ENCODE data around the gene MIOX.

MIOX gene

DNA sequence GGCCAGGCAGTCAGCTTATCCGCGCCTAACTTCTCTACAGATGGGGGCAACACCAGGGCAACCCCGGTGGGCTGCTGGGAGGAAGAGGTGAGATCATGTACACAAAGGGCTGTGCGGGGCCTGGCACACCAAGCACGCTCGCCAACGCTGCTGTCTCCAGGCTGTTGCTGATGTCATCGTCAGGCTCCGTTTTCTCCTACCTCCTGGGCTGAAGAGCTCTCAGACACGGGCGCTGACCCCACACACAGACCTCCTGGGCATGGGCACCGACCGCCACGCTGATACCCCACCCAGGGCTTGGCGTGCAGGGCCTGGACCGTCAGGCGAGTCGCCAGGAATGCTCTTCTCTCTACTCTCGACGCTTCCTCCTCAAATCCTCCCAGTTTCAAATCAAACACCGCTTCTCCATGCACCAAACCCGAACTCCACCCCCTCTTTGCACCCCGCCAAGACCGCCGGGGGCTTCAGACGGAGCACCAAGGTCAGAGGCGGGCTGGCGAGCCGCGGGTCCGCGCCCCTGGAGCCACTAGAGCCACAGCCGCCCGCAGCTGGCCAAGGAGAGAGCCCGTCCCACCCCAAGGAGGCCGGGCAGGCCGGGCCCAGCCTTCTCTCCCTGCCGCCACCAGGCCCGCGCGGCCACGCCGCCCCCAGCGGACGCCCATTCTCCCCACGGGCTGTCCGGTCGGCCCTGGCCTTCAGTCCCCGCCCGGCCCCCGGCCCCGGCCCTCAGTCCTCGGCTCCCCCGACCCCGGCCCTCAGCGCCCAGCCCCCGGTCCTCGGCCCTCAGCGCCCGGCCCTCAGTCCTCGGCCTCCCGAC lies 12.6 kb upstream of the MIOX start:
- DNase-seq: peak; percentile 45 to 51

DNA sequence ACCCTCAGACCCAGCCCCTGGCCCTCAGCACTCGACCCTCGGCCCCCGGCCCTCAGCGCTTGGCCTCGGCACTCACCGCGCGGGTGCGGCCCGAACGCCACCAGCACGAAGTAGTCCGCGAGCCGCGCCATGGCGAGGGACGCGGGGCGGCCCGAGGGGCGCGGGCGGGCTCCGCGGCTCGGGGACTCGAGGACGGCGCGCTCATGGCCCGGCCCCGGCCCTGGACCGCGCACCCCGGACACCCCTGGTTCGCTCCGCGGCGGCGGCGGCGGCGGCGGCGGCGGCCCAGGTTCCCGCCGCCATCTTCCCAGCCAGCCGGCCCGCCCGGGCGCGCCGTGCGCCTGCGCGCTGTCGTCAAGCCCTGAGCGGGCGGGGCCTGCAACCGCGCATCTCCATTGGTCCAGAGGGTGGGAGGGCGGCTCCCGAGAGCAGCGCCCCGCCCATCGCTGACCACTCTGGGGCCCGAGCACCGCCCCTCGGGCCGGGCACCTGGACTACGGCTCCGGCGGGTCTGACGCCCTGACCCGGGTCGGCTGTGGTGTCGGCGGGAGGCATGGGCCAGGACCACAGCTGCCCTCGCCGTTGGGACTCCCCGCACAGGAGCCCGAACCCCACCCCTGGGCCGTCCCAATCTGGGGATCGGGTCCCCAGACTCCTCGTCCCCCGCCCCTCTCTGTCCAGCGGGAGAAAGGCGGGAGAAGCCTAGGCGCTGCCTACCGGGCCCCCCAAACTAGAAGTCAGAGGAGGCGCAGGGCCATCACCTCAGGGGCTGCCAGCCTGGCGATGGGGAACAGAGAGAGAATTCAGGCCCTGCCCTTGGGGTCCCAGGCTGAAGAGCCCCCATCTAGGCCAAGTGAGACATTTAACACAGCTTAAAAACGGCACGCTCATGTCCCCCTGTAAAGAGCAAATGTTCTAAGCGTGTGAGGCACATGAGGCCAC lies 11.7 kb upstream of the MIOX start, which contains the start of gene SBF1:
SBF1 (minus strand) TSS at position 326 of the 942 bp plus-strand sequence; CDS start at position 131, 195 bp downstream.
- peak; percentile 91 to 92 for DNase-seq

DNA sequence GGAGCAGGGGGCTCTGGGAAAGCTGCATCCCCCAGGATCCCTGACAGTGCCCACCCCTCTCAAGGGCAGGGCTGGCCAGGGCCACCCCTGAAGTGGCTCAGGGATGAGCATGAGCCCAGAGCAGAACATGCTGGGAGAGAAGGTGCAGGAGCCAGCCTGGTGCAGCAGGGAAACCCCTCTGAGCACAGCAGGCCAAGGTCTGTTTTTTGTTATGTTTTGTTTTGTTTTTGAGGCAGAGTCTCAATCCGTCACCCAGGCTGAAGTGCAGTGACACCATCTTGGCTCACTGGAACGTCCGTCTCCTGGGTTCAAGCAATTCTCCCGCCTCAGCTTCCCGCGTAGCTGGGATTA lies 11.0 kb upstream of the MIOX start:
- no peak for DNase-seq

DNA sequence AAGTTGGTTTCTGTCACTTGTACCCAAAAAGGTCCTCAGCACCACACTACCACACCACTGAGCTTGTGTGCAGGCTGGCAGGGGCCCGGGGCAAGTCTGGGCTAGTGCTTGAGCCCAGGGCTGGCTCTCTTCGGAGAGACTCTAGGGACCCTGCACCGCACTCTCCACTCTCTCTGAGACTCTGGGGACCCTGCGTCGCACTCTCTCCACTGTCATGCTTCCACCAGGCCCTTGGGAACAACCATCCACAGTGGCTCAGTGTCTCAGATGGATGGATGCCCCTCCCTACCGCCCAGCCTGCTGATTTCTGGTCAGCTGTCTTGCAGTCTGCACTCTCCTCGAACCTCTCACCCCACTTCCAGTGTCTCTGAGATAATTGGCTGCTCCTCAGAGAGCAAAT lies 9.8 kb upstream of the MIOX start:
- no peak for DNase-seq

DNA sequence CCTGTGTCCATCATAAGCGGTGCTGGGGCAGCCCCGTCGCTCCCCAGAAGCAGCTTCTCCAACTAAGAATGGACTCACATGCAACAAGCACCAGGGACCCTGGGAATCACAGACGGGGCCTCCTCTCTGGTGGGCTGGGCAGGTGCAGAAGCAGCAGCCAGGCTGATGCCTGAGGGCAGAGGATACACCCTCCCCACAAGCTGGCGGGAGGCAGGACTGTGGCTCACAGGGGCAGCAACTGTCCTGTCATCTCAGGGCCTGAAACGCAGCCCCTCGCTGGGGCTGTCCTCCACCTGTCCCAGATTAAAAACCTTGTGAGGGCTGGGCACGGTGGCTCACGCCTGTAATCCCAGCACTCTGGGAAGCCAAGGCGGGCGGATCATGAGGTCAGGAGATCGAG lies 8.7 kb upstream of the MIOX start:
- no peak for DNase-seq

DNA sequence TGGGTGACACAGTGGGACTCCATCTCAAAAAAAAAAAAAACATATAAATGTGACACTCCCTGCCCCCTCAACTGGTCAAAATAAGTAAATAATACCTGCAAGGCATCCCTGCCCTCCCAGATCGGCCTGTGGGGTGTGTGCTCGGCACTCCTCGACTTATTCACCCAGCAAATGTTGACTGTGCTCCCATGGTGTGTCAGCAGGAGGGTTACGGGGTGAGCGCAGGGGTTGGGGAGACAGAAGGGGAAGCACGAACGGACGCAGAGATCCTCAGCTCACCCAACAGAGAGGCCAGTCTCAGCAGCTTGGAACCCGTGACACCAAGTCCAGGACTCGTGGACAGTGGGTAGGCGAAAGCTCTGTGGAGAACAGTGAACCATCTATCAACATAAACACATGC lies 6.9 kb upstream of the MIOX start:
- no peak for DNase-seq

DNA sequence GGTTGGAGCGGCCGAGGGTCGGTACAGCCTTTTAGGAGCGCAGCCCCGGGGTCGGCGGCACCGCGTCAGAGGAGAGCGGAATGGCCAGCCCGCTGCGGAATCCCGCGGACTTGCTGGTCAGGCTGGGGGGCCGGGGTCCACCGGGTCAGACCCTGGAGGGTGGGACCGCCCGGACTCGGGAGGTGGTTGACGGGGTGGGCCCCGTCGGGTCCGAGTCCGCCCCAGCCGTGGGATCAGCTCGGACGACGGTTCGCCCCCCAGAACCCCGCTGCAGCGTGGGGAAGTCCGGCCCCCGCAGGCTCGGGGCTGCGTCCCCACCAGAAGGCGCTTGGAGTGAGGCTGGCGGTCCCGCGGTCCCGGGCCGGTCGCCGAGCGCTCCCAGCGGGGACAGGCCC lies 5.6 kb upstream of the MIOX start:
- DNase-seq: no peak

DNA sequence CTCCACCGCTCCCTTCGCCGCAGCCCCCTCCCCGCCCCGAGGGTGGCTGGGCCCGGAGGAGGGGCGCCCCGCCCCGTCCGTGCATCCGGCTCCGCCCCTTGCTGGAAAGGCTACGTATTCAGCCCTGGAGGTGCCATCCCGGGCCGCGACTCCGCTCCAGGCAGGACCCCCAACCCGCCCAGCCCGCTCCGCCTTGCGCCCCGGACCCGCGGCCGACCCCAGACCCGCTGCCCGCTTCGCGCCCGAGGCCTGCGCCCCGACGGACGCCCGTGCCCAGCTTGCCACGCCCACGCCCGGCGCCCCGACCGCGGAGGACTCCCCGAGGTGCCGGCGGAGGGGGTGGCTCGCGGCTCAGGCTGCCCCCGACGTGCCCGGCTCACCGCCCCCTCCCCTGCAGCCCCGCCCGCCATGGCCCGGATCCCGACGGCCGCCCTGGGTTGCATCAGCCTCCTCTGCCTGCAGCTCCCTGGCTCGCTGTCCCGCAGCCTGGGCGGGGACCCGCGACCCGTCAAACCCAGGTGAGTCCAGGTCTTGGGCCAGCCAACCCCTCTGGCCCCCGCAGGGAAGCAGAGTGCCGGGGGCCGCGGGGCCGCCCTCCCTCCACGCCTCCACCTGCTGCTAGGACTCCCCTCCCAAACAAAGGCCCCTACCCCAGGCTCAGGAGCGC lies 5.1 kb upstream of the MIOX start, which contains the start of gene ADM2:
ADM2 (plus strand) TSS at position 104 of the 667 bp plus-strand sequence; CDS start at position 409, 305 bp downstream.
- DNase-seq: peak; percentile 74 to 77

DNA sequence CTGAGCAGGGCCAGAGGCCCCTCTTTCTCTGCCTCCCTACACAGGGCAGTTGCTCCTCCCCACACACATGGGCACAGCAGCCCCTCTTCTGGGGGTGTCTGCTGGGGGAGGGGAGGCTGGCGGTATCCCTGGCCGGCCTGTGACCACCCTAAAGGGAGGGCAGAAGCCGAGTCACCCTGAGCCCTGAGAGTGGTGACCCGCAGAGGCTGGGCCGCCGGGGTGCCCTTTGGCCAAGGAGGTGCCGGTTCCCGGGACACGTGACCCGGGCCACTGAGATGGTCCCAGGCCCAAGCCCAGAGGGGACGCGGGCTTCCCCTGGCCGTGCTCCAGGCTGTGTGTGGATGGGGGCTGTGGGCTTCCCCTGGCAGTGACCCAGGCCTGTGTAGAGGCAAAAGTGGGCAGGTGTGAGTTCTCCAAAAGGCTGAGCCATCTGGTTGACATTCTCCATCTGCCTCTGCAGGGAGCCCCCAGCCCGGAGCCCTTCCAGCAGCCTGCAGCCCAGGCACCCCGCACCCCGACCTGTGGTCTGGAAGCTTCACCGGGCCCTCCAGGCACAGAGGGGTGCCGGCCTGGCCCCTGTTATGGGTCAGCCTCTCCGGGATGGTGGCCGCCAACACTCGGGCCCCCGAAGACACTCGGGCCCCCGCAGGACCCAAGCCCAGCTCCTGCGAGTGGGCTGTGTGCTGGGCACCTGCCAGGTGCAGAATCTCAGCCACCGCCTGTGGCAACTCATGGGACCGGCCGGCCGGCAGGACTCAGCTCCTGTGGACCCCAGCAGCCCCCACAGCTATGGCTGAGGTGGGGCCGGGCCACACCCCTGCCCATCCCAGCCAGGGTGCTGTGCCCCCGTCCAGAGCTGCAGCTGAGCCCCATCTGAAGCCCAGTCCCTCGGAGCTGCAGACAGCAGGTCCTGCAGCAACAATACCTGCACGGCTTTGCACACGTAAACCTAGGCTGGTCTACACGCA lies 4.3 kb upstream of the MIOX start:
- no peak for DNase-seq

DNA sequence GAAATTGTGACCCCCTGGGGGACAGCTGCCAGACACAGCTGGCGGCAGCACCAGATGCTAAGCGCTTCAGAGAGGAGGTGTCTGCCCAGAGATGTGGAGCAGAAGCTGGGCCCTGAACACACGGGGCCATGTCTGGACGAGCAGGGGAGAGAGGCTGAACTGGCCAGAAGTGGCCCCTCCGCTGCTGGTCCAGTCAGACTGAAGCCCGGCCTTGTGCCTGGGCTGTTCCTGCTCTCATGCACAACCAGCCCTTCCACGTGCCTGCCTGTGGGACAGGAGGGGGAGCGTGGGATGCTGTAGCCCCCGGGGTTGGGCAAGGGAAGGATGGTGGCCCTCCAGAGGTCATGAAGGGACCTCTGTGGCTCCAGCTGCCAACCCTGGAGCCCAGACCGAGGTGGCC lies 3.6 kb upstream of the MIOX start:
- DNase-seq: no peak

DNA sequence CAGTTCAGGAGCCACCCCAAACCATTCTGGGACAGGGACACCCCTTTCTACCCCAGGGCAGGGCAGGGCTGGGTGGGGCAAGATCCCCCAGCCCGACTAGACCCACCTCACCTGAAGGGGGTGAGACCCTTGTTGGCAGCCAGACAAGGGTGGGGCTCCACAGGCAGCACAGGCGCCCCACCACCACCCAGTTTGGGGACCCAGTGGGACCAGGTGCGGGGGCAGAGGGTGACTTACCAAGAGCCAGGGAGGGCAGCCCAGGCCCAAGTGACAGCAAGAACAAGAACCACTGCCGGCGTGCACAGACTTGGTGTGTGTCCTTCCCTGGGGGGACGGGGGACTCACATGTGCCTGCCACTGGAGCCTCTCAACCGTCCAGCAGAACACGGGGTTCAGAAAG lies 3.1 kb upstream of the MIOX start:
- DNase-seq: no peak

DNA sequence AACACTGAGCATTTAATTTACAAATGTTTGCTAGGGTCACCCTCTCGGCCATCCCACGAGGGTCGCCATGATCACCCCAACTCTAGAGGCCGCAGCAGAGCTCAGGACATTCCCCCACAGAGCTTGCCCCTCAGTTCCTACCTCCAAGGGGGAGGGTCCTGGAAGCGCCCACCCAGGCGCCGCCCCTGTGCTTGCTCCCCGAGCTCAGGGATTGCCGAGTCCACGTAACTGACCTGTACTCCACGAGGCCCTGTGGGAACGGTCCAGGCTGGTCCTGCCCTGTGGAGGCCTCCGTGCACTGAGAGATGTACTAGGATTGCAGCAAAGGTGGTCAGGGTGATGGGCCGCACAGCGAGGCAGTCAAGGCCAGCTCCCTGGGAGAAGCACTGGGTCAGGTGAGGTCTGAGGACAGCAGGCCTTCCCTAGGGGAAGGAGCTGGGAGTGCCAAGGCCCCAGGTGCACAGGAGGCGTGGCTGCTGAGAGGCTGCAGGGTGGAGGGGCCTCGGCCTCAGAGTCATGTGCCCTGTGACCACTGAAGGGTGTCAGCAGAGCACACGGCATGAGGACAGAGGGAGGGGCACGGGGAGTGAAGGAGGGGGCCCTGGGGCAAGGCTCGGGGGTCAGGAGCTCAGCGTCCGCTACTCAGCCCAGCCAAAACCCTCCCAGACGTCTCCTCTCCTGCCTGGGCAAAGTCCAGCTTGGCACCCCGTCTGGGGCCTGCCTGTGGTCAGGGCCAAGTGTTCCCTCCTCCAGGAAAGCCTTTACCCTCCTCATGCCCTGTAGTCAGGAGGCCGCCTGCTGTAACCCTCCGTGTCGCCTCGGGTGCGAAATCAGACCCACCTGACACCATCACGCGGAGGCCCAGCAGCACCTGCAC lies 2.4 kb upstream of the MIOX start:
- DNase-seq: no peak

DNA sequence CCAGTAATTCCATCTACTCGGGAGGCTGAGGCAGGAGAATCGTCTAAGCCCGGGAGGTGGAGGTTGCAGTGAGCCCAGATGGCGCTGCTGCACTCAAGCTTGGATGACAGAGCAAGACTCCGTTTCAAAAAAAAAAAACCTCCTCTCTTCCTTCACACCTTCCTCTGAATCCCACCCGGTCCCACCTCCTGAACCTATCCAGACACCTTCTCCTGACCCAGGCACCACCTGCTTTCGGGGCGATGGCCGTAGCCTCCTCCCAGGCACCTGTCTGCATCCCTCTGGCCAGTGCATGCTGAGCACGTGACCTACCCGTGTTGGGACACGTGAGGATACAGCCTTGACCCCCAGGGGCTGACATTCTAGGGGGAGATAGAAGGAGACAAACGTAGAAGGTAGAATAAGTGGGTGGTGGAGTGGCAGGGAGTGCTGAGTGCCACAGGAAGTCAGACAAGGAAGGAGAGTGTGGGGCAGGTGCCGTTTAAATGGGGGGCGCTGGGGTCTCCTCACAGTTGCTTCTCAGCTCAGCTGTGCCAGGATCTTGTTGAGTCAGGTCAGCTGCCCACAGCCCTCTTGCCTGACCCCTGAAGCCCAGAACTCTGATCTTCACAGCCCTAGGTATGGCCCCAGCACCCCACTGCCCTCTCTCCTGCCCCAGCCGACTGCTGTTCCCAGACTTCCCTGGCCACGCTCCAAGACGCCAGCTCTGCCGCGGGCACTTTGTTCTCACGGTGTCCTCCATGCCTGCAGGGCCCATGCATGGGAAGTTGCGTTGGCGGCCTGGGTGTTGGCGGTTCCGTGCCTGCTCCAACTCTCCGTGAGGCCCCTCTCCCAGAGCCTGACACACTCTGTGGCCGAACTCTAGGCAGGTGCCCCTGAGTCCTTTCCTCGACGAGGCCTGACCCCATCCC lies 1.2 kb upstream of the MIOX start:
- no peak for DNase-seq

DNA sequence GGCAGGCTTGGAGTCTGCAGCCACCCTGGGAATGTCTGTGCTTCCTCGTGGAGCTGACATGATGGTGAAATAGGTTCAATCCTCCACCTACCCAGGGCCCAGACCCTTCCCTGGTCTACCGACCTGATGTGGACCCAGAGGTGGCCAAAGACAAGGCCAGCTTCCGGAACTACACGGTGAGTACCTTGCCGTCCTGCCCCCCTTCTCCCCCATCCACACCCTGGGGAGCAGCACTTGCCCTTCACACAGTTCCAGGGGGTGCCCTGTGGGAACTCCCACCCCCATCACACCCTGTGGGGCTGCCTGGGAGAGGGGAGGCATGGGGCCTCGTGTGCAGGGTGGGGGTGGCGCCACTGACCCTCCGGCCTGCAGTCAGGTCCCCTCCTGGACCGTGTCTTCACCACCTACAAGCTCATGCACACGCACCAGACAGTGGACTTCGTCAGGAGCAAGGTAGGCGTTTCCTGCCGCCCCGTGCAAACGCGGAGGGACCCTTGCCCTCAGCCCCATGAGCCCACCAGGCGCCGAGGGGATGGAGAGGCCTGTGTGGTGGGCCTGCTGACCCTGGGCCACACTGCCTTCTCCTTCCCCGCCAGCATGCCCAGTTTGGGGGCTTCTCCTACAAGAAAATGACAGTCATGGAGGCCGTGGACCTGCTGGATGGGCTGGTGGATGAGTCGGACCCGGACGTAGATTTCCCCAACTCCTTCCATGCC lies 789 bp downstream of the MIOX start:
- DNase-seq: no peak

DNA sequence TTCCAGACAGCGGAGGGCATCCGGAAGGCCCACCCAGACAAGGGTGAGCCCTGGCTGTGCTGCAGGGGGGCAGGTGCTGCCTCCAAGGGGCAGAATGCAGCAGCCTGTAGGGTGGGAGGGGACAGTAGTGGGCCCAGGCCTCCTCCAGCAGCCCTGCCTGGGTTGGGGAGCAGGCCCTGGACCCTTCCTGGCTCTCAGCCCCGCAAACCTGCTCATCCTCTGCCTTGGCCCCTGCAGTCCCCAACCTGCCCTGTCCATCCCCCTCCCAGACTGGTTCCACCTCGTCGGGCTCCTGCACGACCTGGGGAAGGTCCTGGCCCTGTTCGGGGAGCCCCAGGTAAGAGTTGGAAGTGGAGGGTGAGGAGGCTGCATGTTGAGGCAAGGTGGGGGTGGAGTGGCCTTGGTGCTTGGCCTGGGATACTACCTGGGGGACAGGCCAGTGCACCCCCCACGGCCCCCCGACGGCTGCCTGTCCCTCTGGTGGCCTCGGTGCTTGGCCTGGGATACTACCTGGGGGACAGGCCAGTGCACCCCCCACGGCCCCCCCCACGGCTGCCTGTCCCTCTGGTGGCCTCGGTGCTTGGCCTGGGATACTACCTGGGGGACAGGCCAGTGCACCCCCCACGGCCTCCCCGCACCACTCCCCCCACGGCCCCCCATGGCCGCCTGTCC lies 1.5 kb downstream of the MIOX start:
- DNase-seq: no peak

DNA sequence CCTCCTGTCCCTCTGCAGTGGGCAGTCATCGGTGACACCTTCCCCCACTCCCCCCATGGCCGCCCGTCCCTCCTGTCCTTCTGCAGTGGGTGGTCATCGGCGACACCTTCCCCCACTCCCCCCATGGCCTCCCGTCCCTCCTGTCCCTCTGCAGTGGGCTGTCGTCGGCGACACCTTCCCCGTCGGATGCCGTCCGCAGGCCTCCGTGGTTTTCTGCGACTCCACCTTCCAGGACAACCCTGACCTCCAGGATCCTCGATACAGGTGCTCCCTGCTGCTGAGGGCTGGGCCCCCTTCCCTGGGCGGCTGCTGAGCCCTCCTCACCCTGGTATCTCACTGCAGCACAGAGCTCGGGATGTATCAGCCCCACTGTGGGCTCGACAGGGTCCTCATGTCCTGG lies 2.2 kb downstream of the MIOX start:
- DNase-seq: no peak

DNA sequence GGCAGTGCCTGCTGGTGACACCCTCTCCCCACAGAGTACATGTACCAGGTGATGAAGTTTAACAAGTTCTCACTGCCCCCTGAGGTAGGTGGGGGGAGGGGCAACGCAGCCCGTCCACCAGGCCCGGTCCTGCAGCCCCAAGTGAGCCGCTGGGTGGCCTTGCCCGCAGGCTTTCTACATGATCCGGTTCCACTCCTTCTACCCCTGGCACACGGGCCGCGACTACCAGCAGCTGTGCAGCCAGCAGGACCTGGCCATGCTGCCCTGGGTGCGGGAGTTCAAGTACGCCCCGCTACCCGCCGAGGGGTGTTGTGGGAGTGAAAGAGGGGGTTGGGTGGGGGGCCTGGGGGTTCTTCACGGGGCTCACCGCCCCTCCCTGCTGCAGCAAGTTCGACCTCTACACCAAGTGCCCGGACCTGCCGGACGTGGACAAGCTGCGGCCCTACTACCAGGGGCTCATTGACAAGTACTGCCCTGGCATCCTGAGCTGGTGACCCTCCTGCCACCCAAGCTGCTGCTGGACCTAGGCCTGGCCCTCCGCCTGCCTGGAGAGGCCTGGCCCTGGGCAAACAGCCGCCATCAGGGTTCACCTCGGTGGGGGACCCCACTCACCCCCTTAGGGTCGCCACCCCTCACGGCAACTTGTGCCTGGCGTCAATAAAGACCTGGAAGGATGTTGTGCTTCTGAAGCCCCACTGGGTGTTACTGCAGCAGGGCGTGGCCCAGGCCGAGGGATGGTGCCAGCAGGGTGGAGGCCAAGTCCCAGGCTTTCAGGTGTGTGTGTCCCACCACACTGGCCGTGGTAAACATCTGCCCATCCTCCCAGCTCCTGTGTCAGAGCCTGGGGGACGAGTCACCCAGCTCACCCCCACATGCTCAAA lies 2.9 kb downstream of the MIOX start:
- no peak for DNase-seq

Data from stimulated activated CD4-positive, alpha-beta T cell treated with anti-CD3 and anti-CD28 coated beads, Interleukin-2, amount 100 ng/mL, for 24 hours (primary cell).